ENCODE results near the gene NRIP1. TPM values are rescaled to one million over a fixed set of nuclear protein-coding genes. Genes with fewer than 3 reads are reported as not detected.

Gene NRIP1
- total and polyA plus RNA-seq, 2 of the 13 experiments (the other 11 are each of a cell fraction or from before 2014, with no cell fraction given), result 21.0 to 69.0 TPM

DNA sequence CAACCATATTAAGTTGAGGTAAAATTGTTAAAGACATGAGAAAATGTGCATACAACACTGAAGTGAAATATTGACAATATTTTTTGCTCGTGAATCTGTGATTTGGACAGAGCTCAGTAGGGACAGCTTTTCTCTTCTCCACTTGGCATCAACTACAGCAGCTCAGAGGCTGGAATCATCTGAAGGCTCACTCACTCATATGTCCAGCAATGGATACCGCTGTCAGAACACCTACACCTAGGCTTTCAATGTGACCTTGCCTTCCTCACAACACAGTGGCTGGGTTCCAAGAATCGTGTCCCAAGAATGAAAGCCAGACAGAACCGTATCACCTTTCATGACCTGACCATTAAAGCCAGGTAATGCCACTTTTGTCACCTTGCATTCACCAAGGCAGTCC lies 115.2 kb downstream of the NRIP1 start (continued):
- no peak for TF ChIP-seq ATF7 (IDR thresholded peaks at IDR 0.05)
- TF ChIP-seq ATF7 (CRISPR knock-in tag; IDR thresholded peaks at IDR 0.05), result no peak
- TF ChIP-seq ZNF788 (CRISPR knock-in tag; IDR thresholded peaks at IDR 0.05; ENCODE audit: borderline replicate concordance), result no peak
- TF ChIP-seq ATRX (CRISPR knock-in tag; IDR thresholded peaks at IDR 0.05; ENCODE audit: borderline replicate concordance), result no peak
- TF ChIP-seq SMYD3 (CRISPR knock-in tag; IDR thresholded peaks at IDR 0.05), result no peak
- no peak for TF ChIP-seq XRCC5 (optimal IDR thresholded peaks at IDR 0.05; ENCODE audit: low read length)
- no peak for TF ChIP-seq ARID4A (CRISPR knock-in tag; IDR thresholded peaks at IDR 0.05; ENCODE audit: borderline replicate concordance)
- no peak for TF ChIP-seq MXI1 (IDR thresholded peaks at IDR 0.05; ENCODE audit: borderline replicate concordance, low read depth, low read length)
- TF ChIP-seq ARNT2 (CRISPR knock-in tag; IDR thresholded peaks at IDR 0.05; ENCODE audit: low read depth), result no peak
- TF ChIP-seq GABPB1 (CRISPR knock-in tag; IDR thresholded peaks at IDR 0.05), result no peak
- TF ChIP-seq, protein P1, sequence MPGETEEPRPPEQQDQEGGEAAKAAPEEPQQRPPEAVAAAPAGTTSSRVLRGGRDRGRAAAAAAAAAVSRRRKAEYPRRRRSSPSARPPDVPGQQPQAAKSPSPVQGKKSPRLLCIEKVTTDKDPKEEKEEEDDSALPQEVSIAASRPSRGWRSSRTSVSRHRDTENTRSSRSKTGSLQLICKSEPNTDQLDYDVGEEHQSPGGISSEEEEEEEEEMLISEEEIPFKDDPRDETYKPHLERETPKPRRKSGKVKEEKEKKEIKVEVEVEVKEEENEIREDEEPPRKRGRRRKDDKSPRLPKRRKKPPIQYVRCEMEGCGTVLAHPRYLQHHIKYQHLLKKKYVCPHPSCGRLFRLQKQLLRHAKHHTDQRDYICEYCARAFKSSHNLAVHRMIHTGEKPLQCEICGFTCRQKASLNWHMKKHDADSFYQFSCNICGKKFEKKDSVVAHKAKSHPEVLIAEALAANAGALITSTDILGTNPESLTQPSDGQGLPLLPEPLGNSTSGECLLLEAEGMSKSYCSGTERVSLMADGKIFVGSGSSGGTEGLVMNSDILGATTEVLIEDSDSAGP (CRISPR knock-in tag; IDR thresholded peaks at IDR 0.05; ENCODE audit: borderline replicate concordance), result no peak
- TF ChIP-seq ZNF138 (CRISPR knock-in tag; IDR thresholded peaks at IDR 0.05; ENCODE audit: low read depth), result no peak
- no peak for TF ChIP-seq ZC3H13 (CRISPR knock-in tag; IDR thresholded peaks at IDR 0.05)
- TF ChIP-seq BRD4 (CRISPR knock-in tag; IDR thresholded peaks at IDR 0.05), result no peak
- no peak for TF ChIP-seq KMT2A (CRISPR knock-in tag; IDR thresholded peaks at IDR 0.05)
- TF ChIP-seq, protein P2, sequence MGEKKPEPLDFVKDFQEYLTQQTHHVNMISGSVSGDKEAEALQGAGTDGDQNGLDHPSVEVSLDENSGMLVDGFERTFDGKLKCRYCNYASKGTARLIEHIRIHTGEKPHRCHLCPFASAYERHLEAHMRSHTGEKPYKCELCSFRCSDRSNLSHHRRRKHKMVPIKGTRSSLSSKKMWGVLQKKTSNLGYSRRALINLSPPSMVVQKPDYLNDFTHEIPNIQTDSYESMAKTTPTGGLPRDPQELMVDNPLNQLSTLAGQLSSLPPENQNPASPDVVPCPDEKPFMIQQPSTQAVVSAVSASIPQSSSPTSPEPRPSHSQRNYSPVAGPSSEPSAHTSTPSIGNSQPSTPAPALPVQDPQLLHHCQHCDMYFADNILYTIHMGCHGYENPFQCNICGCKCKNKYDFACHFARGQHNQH (CRISPR knock-in tag; IDR thresholded peaks at IDR 0.05), result no peak
- TF ChIP-seq MATR3 (CRISPR knock-in tag; IDR thresholded peaks at IDR 0.05), result no peak

All from HepG2 (cell line).